ENCODE measurements around the gene MAML1. TPM values are rescaled to one million over a fixed set of nuclear protein-coding genes. Genes with fewer than 3 reads are reported as not detected.
"Not testable (repeated sequence)": the region's sequence is repeated elsewhere in the genome, so short reads cannot be mapped to it uniquely, and the experiment has no call there.

MAML1 gene
- total and polyA plus RNA-seq, 4 experiments from 2014 or later, result 1.5 to 56.5 (median 31.7) TPM

DNA sequence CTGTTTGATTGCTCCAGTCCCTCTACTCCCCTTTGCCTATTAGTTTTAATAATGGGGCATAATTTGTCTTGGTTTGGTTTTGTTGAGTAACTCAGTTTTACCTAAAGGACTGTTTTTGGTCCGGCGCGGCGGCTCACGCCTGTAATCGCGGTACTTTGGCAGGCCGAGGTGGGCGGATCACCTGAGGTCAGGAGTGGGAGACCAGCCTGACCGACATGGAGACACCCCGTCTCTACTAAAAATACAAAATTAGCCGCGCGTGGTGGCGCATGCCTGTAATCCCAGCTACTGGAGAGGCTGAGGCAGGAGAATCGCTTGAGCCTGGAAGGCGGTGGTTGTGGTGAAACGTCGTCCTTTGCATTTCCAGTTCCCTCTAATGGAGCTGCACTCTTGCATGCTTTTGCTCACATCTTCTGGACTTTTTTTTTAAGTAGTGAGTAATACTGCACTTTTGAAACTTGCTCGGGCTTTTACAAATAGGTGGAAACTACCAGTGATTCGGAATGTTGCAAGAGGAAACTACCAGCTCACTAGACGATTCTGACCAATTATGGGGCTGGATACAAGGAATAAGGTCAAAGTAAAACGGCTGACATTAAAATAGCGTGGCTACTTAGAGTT, 721 bp upstream of the MAML1 start:
- Histone ChIP-seq H3K4me3 (ENCODE audit: low read length in 2 of 2) (peak overlapping the region; percentile 43 to 53), H3K36me3 (ENCODE audit: insufficient read depth, low read length) (peaks cover 30% of the 10 kb centered on the region), H3K27ac (ENCODE audit: low read depth, low read length) (peak overlapping the region; percentile 96), H3K4me1 (ENCODE audit: insufficient read depth, low read length) (peaks cover 39% of the 10 kb centered on the region), H3K27me3 (ENCODE audit: insufficient read depth, low read length) (no peaks in the 10 kb centered on the region), H3K9me3 (ENCODE audit: control insufficient read depth in 1 of 2, low read length in 2 of 2) (no peaks in the 10 kb centered on the region)
- Mint-ChIP-seq H3K27me3 (no peaks in the 10 kb centered on the region), H3K9me3 (no peaks in the 10 kb centered on the region), H3K4me1 (peaks cover 21 to 45% (median 32%) of the 10 kb centered on the region in 4 donors), H3K36me3 (peaks cover 23 to 51% of the 10 kb centered on the region in 2 donors), H3K27ac (peak overlapping the region; percentile 90 to 99 (median 96)), H3K4me3 (peak overlapping the region; percentile 80 to 95 (median 88))
- DNase-seq, result peak in 1 of 5 donors; percentile 50
- ChIA-PET POLR2A (ENCODE audit: partially characterized antibody) (interaction anchor here (0.6 to 6.7 kb wide), 31 partner anchors 8 to 1106 kb away, joined by 3 to 71 read pairs (median 5); partner anchors contain the start of genes CANX, CBY3, HNRNPH1 and LTC4S), CTCF (ENCODE audit: partially characterized antibody) (interaction anchor here (0.9 to 2.0 kb wide), 9 partner anchors 24 to 108 kb away, joined by 3 to 8 read pairs (median 5); partner anchors contain the start of genes CBY3 and HNRNPH1)
- intact Hi-C loops (cut with micrococcal nuclease), result loop anchor here (1.0 to 10.0 kb wide), 7 partner anchors 34 to 340 kb away; partner anchors contain the start of genes CANX, HNRNPH1, RUFY1 and SQSTM1

DNA sequence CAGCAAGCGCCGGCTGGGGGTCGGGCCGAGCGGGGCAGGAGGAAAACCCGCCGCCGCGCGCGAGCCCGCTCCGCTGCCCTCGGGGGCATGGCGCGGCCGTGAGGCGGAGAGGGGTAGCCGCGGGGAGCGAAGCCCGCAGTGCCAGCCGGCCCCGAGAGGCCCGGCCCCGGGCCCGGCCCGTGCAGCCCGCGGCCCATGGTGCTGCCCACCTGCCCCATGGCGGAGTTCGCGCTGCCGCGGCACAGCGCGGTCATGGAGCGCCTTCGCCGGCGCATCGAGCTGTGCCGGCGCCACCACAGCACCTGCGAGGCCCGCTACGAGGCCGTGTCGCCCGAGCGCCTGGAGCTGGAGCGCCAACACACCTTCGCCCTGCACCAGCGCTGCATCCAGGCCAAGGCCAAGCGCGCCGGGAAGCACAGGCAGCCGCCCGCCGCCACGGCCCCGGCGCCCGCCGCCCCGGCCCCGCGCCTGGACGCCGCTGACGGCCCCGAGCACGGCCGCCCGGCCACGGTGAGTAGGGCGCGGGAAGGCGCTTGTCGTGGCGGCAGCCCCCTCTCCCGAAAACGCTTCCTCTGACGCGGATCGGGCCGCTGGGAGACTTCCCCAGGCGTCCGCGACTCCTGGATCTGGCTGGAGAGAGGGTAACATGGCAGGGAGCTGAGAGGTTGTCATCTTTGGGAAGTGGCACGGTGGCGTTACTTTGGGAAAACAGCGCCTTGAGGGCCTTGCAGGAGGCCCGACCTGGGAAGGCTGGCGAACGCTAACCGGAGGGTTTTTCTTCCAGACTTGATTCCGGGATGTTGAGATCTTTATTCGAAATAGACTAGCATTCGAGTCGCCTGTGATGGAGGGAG, 523 bp downstream of the MAML1 start:
- peak in 2 of 5 donors; percentile 11 to 49 for DNase-seq

DNA sequence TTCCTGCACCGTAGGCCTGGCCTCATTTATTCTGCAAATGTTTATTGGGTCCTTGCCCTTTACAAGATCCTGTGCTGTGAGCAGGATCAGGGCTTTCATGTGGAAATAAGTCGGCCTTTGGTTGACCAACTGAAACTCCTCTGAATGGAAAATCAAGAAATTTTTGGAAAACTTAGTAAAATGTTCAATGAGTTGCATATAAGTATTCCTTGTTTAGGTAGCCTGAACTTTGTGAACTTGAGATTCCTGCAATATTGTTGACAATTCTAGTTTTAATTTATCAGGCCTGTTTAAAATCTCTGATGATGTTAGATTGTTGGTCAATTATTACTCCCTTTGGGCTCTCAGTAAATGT, 1.1 kb downstream of the MAML1 start:
- H3K27ac ChIP-seq (ENCODE audit: low read depth, low read length), result peak overlapping the region; percentile 96
- intact Hi-C loops (cut with micrococcal nuclease), result loop anchor here (2.0 to 10.0 kb wide), 3 partner anchors 63 to 179 kb away; partner anchors contain the start of genes HNRNPH1 and RUFY1
- peak overlapping the region; percentile 53 to 62 for H3K4me3 ChIP-seq (ENCODE audit: low read length in 2 of 2)
- H3K4me1 Mint-ChIP-seq, result peaks cover 34 to 64% (median 48%) of the 10 kb centered on the region in 4 donors
- H3K4me3 Mint-ChIP-seq, result peak overlapping the region; percentile 92 to 97 (median 95)
- peaks cover 5 to 45% of the 10 kb centered on the region in 2 donors for H3K36me3 Mint-ChIP-seq
- H3K9me3 ChIP-seq (ENCODE audit: control insufficient read depth in 1 of 2, low read length in 2 of 2), result no peaks in the 10 kb centered on the region
- H3K9me3 Mint-ChIP-seq, result no peaks in the 10 kb centered on the region
- DNase-seq, result no peak
- no peaks in the 10 kb centered on the region for H3K27me3 Mint-ChIP-seq
- H3K36me3 ChIP-seq (ENCODE audit: insufficient read depth, low read length), result peaks cover 16% of the 10 kb centered on the region
- peak overlapping the region; percentile 92 to 97 (median 96) for H3K27ac Mint-ChIP-seq
- peaks cover 56% of the 10 kb centered on the region for H3K4me1 ChIP-seq (ENCODE audit: insufficient read depth, low read length)
- H3K27me3 ChIP-seq (ENCODE audit: insufficient read depth, low read length), result no peaks in the 10 kb centered on the region
- POLR2A ChIA-PET (ENCODE audit: partially characterized antibody), result interaction anchor here (1.0 to 6.7 kb wide), 7 partner anchors 9 to 111 kb away, joined by 3 to 71 read pairs (median 10); partner anchors contain the start of genes CANX, CBY3, HNRNPH1 and LTC4S
- CTCF ChIA-PET (ENCODE audit: partially characterized antibody), result no interaction called here

More for the DNA sequence above, 523 bp downstream of the MAML1 start:
- ChIA-PET CTCF (ENCODE audit: partially characterized antibody) (interaction anchor here (0.5 to 2.0 kb wide), 8 partner anchors 30 to 1538 kb away, joined by 3 to 8 read pairs (median 4); partner anchors contain the start of genes CBY3 and HNRNPH1), POLR2A (ENCODE audit: partially characterized antibody) (interaction anchor here (1.0 to 6.7 kb wide), 24 partner anchors 9 to 182 kb away, joined by 3 to 71 read pairs (median 6); partner anchors contain the start of genes CANX, CBY3, HNRNPH1 and LTC4S)
- H3K36me3 ChIP-seq (ENCODE audit: insufficient read depth, low read length), result peaks cover 20% of the 10 kb centered on the region
- peaks cover 50% of the 10 kb centered on the region for H3K4me1 ChIP-seq (ENCODE audit: insufficient read depth, low read length)
- no peaks in the 10 kb centered on the region for H3K27me3 Mint-ChIP-seq
- H3K27ac ChIP-seq (ENCODE audit: low read depth, low read length), result peak overlapping the region; percentile 96
- no peaks in the 10 kb centered on the region for H3K9me3 ChIP-seq (ENCODE audit: control insufficient read depth in 1 of 2, low read length in 2 of 2)
- H3K4me1 Mint-ChIP-seq, result peaks cover 28 to 58% (median 43%) of the 10 kb centered on the region in 4 donors
- peaks cover 11 to 47% of the 10 kb centered on the region in 2 donors for H3K36me3 Mint-ChIP-seq
- intact Hi-C loops (cut with micrococcal nuclease), result loop anchor here (1.0 to 10.0 kb wide), 7 partner anchors 35 to 339 kb away; partner anchors contain the start of genes CANX, HNRNPH1, RUFY1 and SQSTM1
- H3K27ac Mint-ChIP-seq, result peak overlapping the region; percentile 92 to 99 (median 96)
- H3K9me3 Mint-ChIP-seq, result no peaks in the 10 kb centered on the region
- H3K4me3 ChIP-seq (ENCODE audit: low read length in 2 of 2), result peak overlapping the region; percentile 53 to 62
- no peaks in the 10 kb centered on the region for H3K27me3 ChIP-seq (ENCODE audit: insufficient read depth, low read length)
- peak overlapping the region; percentile 92 to 97 (median 95) for H3K4me3 Mint-ChIP-seq

DNA sequence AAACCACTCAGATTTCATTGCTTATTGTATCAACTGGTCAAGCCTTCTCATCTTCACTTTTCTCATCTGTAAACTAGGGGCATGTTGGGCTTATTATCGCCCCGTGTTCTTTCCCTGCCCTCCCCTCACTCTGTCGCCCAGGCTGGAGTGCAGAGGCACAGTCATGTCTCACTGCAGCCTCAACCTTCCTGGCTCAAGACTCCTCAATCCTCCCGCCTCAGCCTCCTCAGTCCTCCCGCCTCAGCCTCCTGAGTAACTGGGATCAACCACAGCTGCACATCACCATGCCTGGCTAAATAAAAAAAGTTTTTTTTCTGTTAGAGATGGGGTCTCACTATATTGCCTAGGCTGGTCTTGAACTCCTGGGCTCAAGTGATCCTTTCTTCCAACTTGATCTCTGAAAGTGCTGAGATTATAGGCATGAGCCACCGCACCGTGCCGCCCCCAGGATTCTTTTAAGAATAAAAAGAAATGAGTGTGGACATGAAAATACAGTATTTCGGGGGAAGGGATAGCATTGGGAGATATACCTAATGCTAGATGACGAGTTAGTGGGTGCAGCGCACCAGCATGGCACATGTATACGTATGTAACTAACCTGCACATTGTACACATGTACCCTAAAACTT, 2.0 kb downstream of the MAML1 start:
- Histone ChIP-seq H3K27me3 (ENCODE audit: insufficient read depth, low read length) (no peaks in the 10 kb centered on the region), H3K4me3 (ENCODE audit: low read length in 2 of 2) (peak overlapping the region in 1 of 2 donors; percentile 4), H3K36me3 (ENCODE audit: insufficient read depth, low read length) (peaks cover 11% of the 10 kb centered on the region), H3K4me1 (ENCODE audit: insufficient read depth, low read length) (peaks cover 60% of the 10 kb centered on the region), H3K9me3 (ENCODE audit: control insufficient read depth in 1 of 2, low read length in 2 of 2) (no peaks in the 10 kb centered on the region), H3K27ac (ENCODE audit: low read depth, low read length) (peak overlapping the region; percentile 96)
- Mint-ChIP-seq H3K4me3 (peak overlapping the region; percentile 92 to 97 (median 95)), H3K9me3 (no peaks in the 10 kb centered on the region), H3K27ac (peak overlapping the region in 6 of 7 donors; percentile 1 to 97 (median 95)), H3K4me1 (peaks cover 39 to 72% (median 54%) of the 10 kb centered on the region in 4 donors), H3K27me3 (no peaks in the 10 kb centered on the region), H3K36me3 (peaks cover 1 to 43% of the 10 kb centered on the region in 2 donors)
- intact Hi-C loops (cut with micrococcal nuclease), result loop anchor here (10.0 kb wide), 2 partner anchors 110 to 180 kb away; partner anchors contain the start of genes HNRNPH1 and RUFY1
- ChIA-PET CTCF (ENCODE audit: partially characterized antibody) (no interaction called here), POLR2A (ENCODE audit: partially characterized antibody) (interaction anchor here (6.7 kb wide), 1 partner anchor 35 kb away, joined by 71 read pairs; the partner anchor contains the start of gene CANX)
- no peak for DNase-seq

DNA sequence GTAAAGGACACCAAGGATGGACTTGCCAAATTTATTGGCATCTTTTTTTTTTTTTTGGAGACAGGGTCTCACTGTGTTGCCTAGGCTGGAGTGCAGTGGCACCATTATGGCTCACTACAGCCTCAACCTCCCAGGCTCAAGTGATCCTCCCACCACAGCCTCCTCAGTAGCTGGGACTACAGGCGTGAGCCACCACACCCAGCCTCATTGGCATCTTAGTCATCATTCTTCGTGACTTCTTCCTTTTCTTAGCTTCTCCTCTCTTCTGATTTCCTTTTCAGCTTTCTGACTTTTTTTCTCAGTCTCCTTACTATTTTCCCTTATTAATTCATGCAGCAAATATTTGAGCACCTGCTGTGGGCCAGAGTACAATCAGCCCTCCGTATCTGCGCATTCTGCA, 6.1 kb downstream of the MAML1 start:
- H3K4me3 Mint-ChIP-seq, result peak overlapping the region in 2 of 8 donors; percentile 40 to 68
- intact Hi-C loops (cut with micrococcal nuclease), result loop anchor here (10.0 kb wide), 2 partner anchors 114 to 184 kb away; partner anchors contain the start of genes HNRNPH1 and RUFY1

GRCh38 chr5:179744106-179744505, 11.5 kb downstream of the MAML1 start:
- peaks cover 24 to 45% (median 33%) of the 10 kb centered on the region in 4 donors for H3K4me1 Mint-ChIP-seq
- H3K27me3 ChIP-seq (ENCODE audit: insufficient read depth, low read length); intact Hi-C loops (cut with micrococcal nuclease); H3K27ac Mint-ChIP-seq; H3K36me3 ChIP-seq (ENCODE audit: insufficient read depth, low read length); H3K9me3 ChIP-seq (ENCODE audit: control insufficient read depth in 1 of 2, low read length in 2 of 2); H3K27me3 Mint-ChIP-seq; H3K9me3 Mint-ChIP-seq; H3K27ac ChIP-seq (ENCODE audit: low read depth, low read length); H3K4me3 Mint-ChIP-seq; DNase-seq; H3K4me3 ChIP-seq (ENCODE audit: low read length in 2 of 2): not testable (repeated sequence)
- ChIA-PET POLR2A (ENCODE audit: partially characterized antibody) (interaction anchor here (0.7 to 1.2 kb wide), 2 partner anchors 24 to 193 kb away, joined by 3 read pairs; no protein-coding TSS in a partner anchor), CTCF (ENCODE audit: partially characterized antibody) (interaction anchor here (0.7 kb wide), 1 partner anchor 98 kb away, joined by 3 read pairs; no protein-coding TSS in a partner anchor)
- H3K4me1 ChIP-seq (ENCODE audit: insufficient read depth, low read length), result peaks cover 24% of the 10 kb centered on the region
- H3K36me3 Mint-ChIP-seq, result peaks cover 21 to 25% of the 10 kb centered on the region in 2 donors

More for the DNA sequence above, 6.1 kb downstream of the MAML1 start:
- DNase-seq, result no peak
- Mint-ChIP-seq H3K36me3 (peaks cover 9 to 36% of the 10 kb centered on the region in 2 donors), H3K4me1 (peaks cover 48 to 74% (median 55%) of the 10 kb centered on the region in 4 donors), H3K27ac (peak overlapping the region in 5 of 7 donors; percentile 5 to 88 (median 32)), H3K27me3 (no peaks in the 10 kb centered on the region), H3K9me3 (no peaks in the 10 kb centered on the region)
- CTCF ChIA-PET (ENCODE audit: partially characterized antibody), result interaction anchor here (0.5 to 2.9 kb wide), 6 partner anchors 9 to 218 kb away, joined by 3 to 19 read pairs (median 4); no protein-coding TSS in a partner anchor
- Histone ChIP-seq H3K9me3 (ENCODE audit: control insufficient read depth in 1 of 2, low read length in 2 of 2) (no peaks in the 10 kb centered on the region), H3K4me3 (ENCODE audit: low read length in 2 of 2) (no peak overlapping the region), H3K27me3 (ENCODE audit: insufficient read depth, low read length) (no peaks in the 10 kb centered on the region), H3K36me3 (ENCODE audit: insufficient read depth, low read length) (peaks cover 3% of the 10 kb centered on the region), H3K4me1 (ENCODE audit: insufficient read depth, low read length) (peaks cover 65% of the 10 kb centered on the region), H3K27ac (ENCODE audit: low read depth, low read length) (no peak overlapping the region)
- POLR2A ChIA-PET (ENCODE audit: partially characterized antibody), result interaction anchor here (0.6 to 1.2 kb wide), 2 partner anchors 23 to 115 kb away, joined by 3 to 4 read pairs; partner anchors contain the start of gene HNRNPH1
